Liver (tissue), 9 donors: ENCODE results near the gene MAN2A1. TPM values are rescaled to one million over a fixed set of nuclear protein-coding genes. Genes with fewer than 3 reads are reported as not detected.
A peak's percentile ranks its signal among the peaks of the same experiment; 100 is the strongest.

Source experiments
- DNase-seq: peaks from one replicate; pipeline ENCODE4 v3.0.0-alpha.2; 2017; ENCODE audit warnings: low spot score
- H3K27ac ChIP-seq, 2 donors: one replicate each; pipeline ENCODE4 v1.7.0; 2013; ENCODE audit warnings: inconsistent platforms in 2 of 2, low read length in 2 of 2, control low read depth in 1 of 2, low read depth in 1 of 2, mild to moderate bottlenecking in 1 of 2
- H3K27me3 ChIP-seq, 4 donors: one replicate each; pipeline versions ENCODE4 v1.6.1 to v1.7.0; 2013; ENCODE audit warnings: low read length in 3 of 4, inconsistent platforms in 1 of 4, mild to moderate bottlenecking in 1 of 4, moderate library complexity in 1 of 4; ENCODE audit not compliant: control insufficient read depth in 4 of 4, insufficient read depth in 4 of 4
- H3K36me3 ChIP-seq, 4 donors: one replicate each; pipeline versions ENCODE4 v1.6.1 to v1.7.0; 2013; ENCODE audit warnings: low read length in 3 of 4, mild to moderate bottlenecking in 3 of 4, low read depth in 1 of 4, moderate library complexity in 1 of 4; ENCODE audit not compliant: control insufficient read depth in 4 of 4, insufficient read depth in 3 of 4
- H3K4me1 ChIP-seq, 4 donors: one replicate each; pipeline versions ENCODE4 v1.6.1 to v1.7.0; 2013; ENCODE audit warnings: low read length in 3 of 4, mild to moderate bottlenecking in 3 of 4, moderate library complexity in 1 of 4; ENCODE audit not compliant: control insufficient read depth in 4 of 4, insufficient read depth in 4 of 4
- H3K4me3 ChIP-seq, 3 donors: one replicate each; pipeline versions ENCODE4 v1.6.1 to v1.7.0; 2013; ENCODE audit warnings: low read length in 3 of 3, control low read depth in 1 of 3, low read depth in 1 of 3, mild to moderate bottlenecking in 1 of 3
- H3K9ac ChIP-seq, 2 donors: one replicate each; pipeline ENCODE4 v1.7.0; 2013; ENCODE audit warnings: low read length in 2 of 2, mild to moderate bottlenecking in 2 of 2, moderate library complexity in 2 of 2, control low read depth in 1 of 2, low read depth in 1 of 2
- H3K9me3 ChIP-seq, 4 donors: one replicate each; pipeline versions ENCODE4 v1.6.1 to v1.7.0; 2013; ENCODE audit warnings: low read length in 3 of 4; ENCODE audit not compliant: control insufficient read depth in 4 of 4
- ATF3 ChIP-seq: IDR thresholded peaks from 2 replicates; pipeline ENCODE4 v1.6.1; 2016; ENCODE audit warnings: antibody characterized with exemption
- CTCF ChIP-seq: fragments of 150-350 bp; IDR thresholded peaks from 2 replicates; pipeline ENCODE4 v1.5.1; 2017; ENCODE audit warnings: improper control_type of control experiment, low read depth, low read length; ENCODE audit not compliant: missing input control
- EGR1 ChIP-seq, 2 donors: IDR thresholded peaks; 2 replicates each; pipeline ENCODE4 v1.6.1; 2016 to 2018; ENCODE audit warnings: antibody characterized with exemption in 2 of 2, low read depth in 2 of 2
- FOXA1 ChIP-seq: IDR thresholded peaks from 2 replicates; pipeline ENCODE4 v1.6.1; 2016; ENCODE audit warnings: antibody characterized with exemption
- FOXA2 ChIP-seq: IDR thresholded peaks from 2 replicates; pipeline ENCODE4 v1.6.1; 2016; ENCODE audit warnings: antibody characterized with exemption
- GABPA ChIP-seq, 2 donors: IDR thresholded peaks in 1 of 2; conservative IDR thresholded peaks in 1 of 2; 2 replicates each; pipeline ENCODE4 v1.6.1; 2016; ENCODE audit warnings: antibody characterized with exemption in 2 of 2, mild to moderate bottlenecking in 1 of 2, moderate library complexity in 1 of 2
- HNF4A ChIP-seq, 2 donors: conservative IDR thresholded peaks; 2 replicates each; pipeline ENCODE4 v1.6.1; 2016; ENCODE audit warnings: antibody characterized with exemption in 2 of 2, mild to moderate bottlenecking in 2 of 2
- HNF4G ChIP-seq: IDR thresholded peaks from 2 replicates; pipeline ENCODE4 v1.6.1; 2016; ENCODE audit warnings: antibody characterized with exemption
- JUND ChIP-seq, 2 donors: IDR thresholded peaks; 2 replicates each; pipeline ENCODE4 v1.6.1; 2016; ENCODE audit warnings: antibody characterized with exemption in 2 of 2
- MAX ChIP-seq: IDR thresholded peaks from 2 replicates; pipeline ENCODE4 v1.6.1; 2016; ENCODE audit warnings: antibody characterized with exemption
- NR2F2 ChIP-seq: IDR thresholded peaks from 2 replicates; pipeline ENCODE4 v1.6.1; 2016; ENCODE audit warnings: antibody characterized with exemption
- RAD21 ChIP-seq, 2 donors: IDR thresholded peaks; 2 replicates each; pipeline ENCODE4 v1.6.1; 2016; ENCODE audit warnings: antibody characterized with exemption in 2 of 2, mild to moderate bottlenecking in 2 of 2
- REST ChIP-seq: IDR thresholded peaks from 2 replicates; pipeline ENCODE4 v1.6.1; 2016; ENCODE audit warnings: antibody characterized with exemption, mild to moderate bottlenecking
- RXRA ChIP-seq, 2 donors: IDR thresholded peaks; 2 replicates each; pipeline ENCODE4 v1.6.1; 2017 to 2018; ENCODE audit warnings: antibody characterized with exemption in 2 of 2, mild to moderate bottlenecking in 1 of 2
- SP1 ChIP-seq: IDR thresholded peaks from 2 replicates; pipeline ENCODE4 v1.6.1; 2018; ENCODE audit warnings: antibody characterized with exemption, mild to moderate bottlenecking
- TAF1 ChIP-seq: conservative IDR thresholded peaks from 2 replicates; pipeline ENCODE4 v1.6.1; 2016; ENCODE audit warnings: antibody characterized with exemption, mild to moderate bottlenecking
- YY1 ChIP-seq: IDR thresholded peaks from 2 replicates; pipeline ENCODE4 v1.6.1; 2016; ENCODE audit warnings: antibody characterized with exemption, mild to moderate bottlenecking
- ZBTB33 ChIP-seq: IDR thresholded peaks from 2 replicates; pipeline ENCODE4 v1.6.1; 2016; ENCODE audit warnings: antibody characterized with exemption
- WGBS: extraction: QIAGEN DNeasy Blood & Tissue Kit; methylation state at CpG from one replicate; pipeline ENCODE4 v1.1.7; 2013; 5-methylcytosine and 5-hydroxymethylcytosine counted together
- polyA plus RNA-seq, 2 donors: library from polyadenylated mRNA; stranded (reverse) in 1 of 2; unstranded in 1 of 2; fragments of 200-250 nt in 1 of 2; fragments of >200 nt in 1 of 2; fragmentation: Nextera tagmentation in 1 of 2; extraction: Ambion mirVana in 1 of 2; gene quantifications; one replicate each; pipeline versions ENCODE4 v1.2.1 to v1.2.3, GENCODE V29; 2013 to 2015
- total RNA-seq, 2 donors: library from RNA; depleted of rRNA; stranded (reverse); fragments of >200 nt; gene quantifications; one replicate each; pipeline ENCODE4 v1.2.3, GENCODE V29; 2014
- donor health status: healthy.
- donor health status: healthy.
- donor health status: healthy.
- donor health status: healthy.
- donor health status: healthy.

MAN2A1 gene
- total and polyA plus RNA-seq, 4 donors, result 21.4 to 82.8 (median 47.3) TPM

- no peaks in the 10 kb centered on the region for H3K27me3 ChIP-seq
- no peaks in the 10 kb centered on the region for H3K36me3 ChIP-seq
- no peak for TF ChIP-seq FOXA2
- peak; percentile 87 to 93 for TF ChIP-seq JUND (IDR thresholded peaks at IDR 0.05)
- peak; percentile 80 for TF ChIP-seq ZBTB33
- TF ChIP-seq HNF4G, result peak; percentile 97
- peak in 1 of 2 donors; percentile 23 for TF ChIP-seq GABPA (IDR thresholded peaks at IDR 0.05 in 1 of 2, conservative IDR thresholded peaks at IDR 0.05 in 1 of 2)
- peak; percentile 65 for TF ChIP-seq YY1
- TF ChIP-seq EGR1 (IDR thresholded peaks at IDR 0.05; ENCODE audit: low read depth in 2 of 2), result peak; percentile 40 to 65
- TF ChIP-seq TAF1, result no peak
- peak; percentile 85 for TF ChIP-seq REST
- peak; percentile 54 for TF ChIP-seq ATF3
- TF ChIP-seq MAX, result peak; percentile 67
- peak; percentile 39 for TF ChIP-seq NR2F2
- TF ChIP-seq RAD21 (IDR thresholded peaks at IDR 0.05), result peak; percentile 64 to 66
- peak; percentile 98 for TF ChIP-seq SP1
- peak; percentile 65 for TF ChIP-seq FOXA1
- peak; percentile 91 to 94 for TF ChIP-seq RXRA (IDR thresholded peaks at IDR 0.05)
- TF ChIP-seq CTCF, result no peak
- TF ChIP-seq HNF4A (conservative IDR thresholded peaks at IDR 0.05), result peak; percentile 100
- H3K27ac ChIP-seq, result peak overlapping the region; percentile 66 to 84
- 45% methylated on average over 3 of the region's 3 CpGs for WGBS
- H3K4me3 ChIP-seq, result peak overlapping the region in 2 of 3 donors; percentile 16 to 40
- no peaks in the 10 kb centered on the region for H3K9me3 ChIP-seq
- no peak for DNase-seq
- no peak overlapping the region for H3K9ac ChIP-seq
- peaks cover 11 to 46% (median 23%) of the 10 kb centered on the region in 4 donors for H3K4me1 ChIP-seq
Measured at GRCh38 chr5:109900911-109901627, 211.3 kb downstream of the MAN2A1 start.
